OCI-LY7 (cell line): ENCODE measurements around the gene CSNK1A1L. TPM values are rescaled to one million over a fixed set of nuclear protein-coding genes. Genes with fewer than 3 reads are reported as not detected.

ENCODE experiments used
- BruUV-seq: library from RNA; stranded (reverse); fragments of 400-500 nt; replicated peaks from 2 replicates; lab custom pipeline; 2021; lab: Mats Ljungman, UMichigan
- CTCF ChIA-PET: fragments of 300-600 bp; sonication (Branson Sonifier 250); formaldehyde crosslinking; loops from one replicate; lab custom pipeline; 2022; ENCODE audit warnings: antibody characterized with exemption; ENCODE audit not compliant: unreplicated experiment; lab: Charles Lee
- POLR2A ChIA-PET: fragments of 300-600 bp; sonication (Branson Sonifier 250); formaldehyde crosslinking; loops from one replicate; lab custom pipeline; 2022; ENCODE audit warnings: antibody characterized with exemption; lab: Charles Lee
- DNase-seq: peaks from one replicate; pipeline ENCODE4 v3.0.0-alpha.2; 2015; ENCODE audit warnings: low spot score
- H2AFZ ChIP-seq: fragments of 200-600 bp; sonication (generic), shearing (Covaris generic); 2 replicates; pipeline ENCODE4 v1.6.1; 2014; ENCODE audit warnings: mild to moderate bottlenecking, antibody characterized with exemption, low read length, moderate library complexity
- H3K27ac ChIP-seq: fragments of 200-600 bp; sonication (generic); 2 replicates; pipeline ENCODE4 v1.5.1; 2014; ENCODE audit warnings: mixed run types, low read depth, mild to moderate bottlenecking, moderate library complexity, low read length, inconsistent platforms; ENCODE audit not compliant: poor library complexity, severe bottlenecking
- H3K36me3 ChIP-seq: fragments of 200-600 bp; sonication (generic); 2 replicates; pipeline ENCODE4 v1.6.1; 2014; ENCODE audit warnings: mild to moderate bottlenecking, antibody characterized with exemption, low read length, moderate library complexity, mixed read lengths; ENCODE audit not compliant: insufficient read depth
- H3K4me1 ChIP-seq: fragments of 200-600 bp; sonication (generic); 2 replicates; pipeline ENCODE4 v1.5.1; 2014; ENCODE audit warnings: mild to moderate bottlenecking, low read length; ENCODE audit not compliant: insufficient read depth, poor library complexity, severe bottlenecking
- H3K4me2 ChIP-seq: fragments of 200-600 bp; sonication (generic); 2 replicates; pipeline ENCODE4 v1.6.1; 2014; ENCODE audit warnings: mild to moderate bottlenecking, low read length
- H3K4me3 ChIP-seq: fragments of 200-600 bp; sonication (generic); 2 replicates; pipeline ENCODE4 v1.5.1; 2014; ENCODE audit warnings: mild to moderate bottlenecking, low read depth, low read length; ENCODE audit not compliant: poor library complexity, severe bottlenecking
- H3K79me2 ChIP-seq: fragments of 200-600 bp; sonication (generic); 2 replicates; pipeline ENCODE4 v1.6.1; 2016; ENCODE audit warnings: low read depth, mild to moderate bottlenecking, low read length, moderate library complexity, mixed read lengths; ENCODE audit not compliant: insufficient read depth
- H3K9me2 ChIP-seq: fragments of 200-600 bp; sonication (generic); 2 replicates; pipeline ENCODE4 v1.6.1; 2016; ENCODE audit warnings: mild to moderate bottlenecking, low read length, mixed read lengths; ENCODE audit not compliant: insufficient read depth
- H3K9me3 ChIP-seq: fragments of 200-600 bp; sonication (generic); 2 replicates; pipeline ENCODE4 v1.6.1; 2014; ENCODE audit warnings: mild to moderate bottlenecking, mixed run types, low read length, mixed read lengths
- H4K20me1 ChIP-seq: fragments of 200-600 bp; sonication (generic); 2 replicates; pipeline ENCODE4 v1.6.1; 2014; ENCODE audit warnings: mild to moderate bottlenecking, antibody characterized with exemption, low read length, moderate library complexity, mixed read lengths; ENCODE audit not compliant: insufficient read depth
- CTCF ChIP-seq: fragments of 200-600 bp; sonication (generic); conservative IDR thresholded peaks from 2 replicates; pipeline ENCODE4 v1.5.1; 2014; ENCODE audit warnings: mild to moderate bottlenecking, antibody characterized with exemption, low read length, moderate library complexity, mixed read lengths
- EZH2phosphoT487 ChIP-seq: fragments of 200-600 bp; sonication (generic); IDR thresholded peaks from 2 replicates; pipeline ENCODE4 v1.6.1; 2018; ENCODE audit warnings: low read depth, borderline replicate concordance, mild to moderate bottlenecking, mixed run types, antibody characterized with exemption, low read length, moderate library complexity, mixed read lengths
- intact Hi-C: fragments of 100-400 bp; cut with micrococcal nuclease; formaldehyde crosslinking; loops from one replicate; pipeline ENCODE4 v1.10.0; 2022; ENCODE audit not compliant: unreplicated experiment
- total RNA-seq, 2 experiments: library from RNA; depleted of rRNA in 1 of 2; stranded (reverse); fragments of >200 nt in 1 of 2; shearing (Covaris generic) in 1 of 2; gene quantifications; 2 replicates each; pipeline ENCODE4 v1.2.3, GENCODE V29; 2014 to 2022

The CSNK1A1L gene
- total RNA-seq, 2 experiments from 2014 or later = not detected

- DNase-seq = no peak
- no peaks in the 10 kb centered on the region for H3K9me3 ChIP-seq
- H3K4me1 ChIP-seq = no peaks in the 10 kb centered on the region
- H3K27ac ChIP-seq = no peak overlapping the region
- no TSS peak for BruUV-seq
- ChIA-PET POLR2A (no interaction called here), CTCF (no interaction called here)
- intact Hi-C loops = loop anchor here (10.0 kb wide), 1 partner anchor 504 kb away; no protein-coding TSS in a partner anchor
- H4K20me1 ChIP-seq = no peaks in the 10 kb centered on the region
- no peaks in the 10 kb centered on the region for H3K79me2 ChIP-seq
- TF ChIP-seq EZH2phosphoT487 = no peak
- no peak for TF ChIP-seq CTCF
- H3K36me3 ChIP-seq = no peaks in the 10 kb centered on the region
- H3K4me2 ChIP-seq = no peak overlapping the region
- H2AFZ ChIP-seq = no peak overlapping the region
- no peaks in the 10 kb centered on the region for H3K9me2 ChIP-seq
- no peak overlapping the region for H3K4me3 ChIP-seq
These were observed 4.3 kb downstream of the CSNK1A1L start for GRCh38 chr13:37101201-37101600.

- Histone ChIP-seq H2AFZ (no peak overlapping the region), H3K4me2 (no peak overlapping the region), H3K9me2 (no peaks in the 10 kb centered on the region), H3K9me3 (no peaks in the 10 kb centered on the region), H3K4me1 (no peaks in the 10 kb centered on the region), H3K36me3 (no peaks in the 10 kb centered on the region), H3K4me3 (no peak overlapping the region), H3K79me2 (no peaks in the 10 kb centered on the region), H3K27ac (no peak overlapping the region), H4K20me1 (no peaks in the 10 kb centered on the region)
- BruUV-seq = no TSS peak
- no peak for DNase-seq
- CTCF ChIA-PET = no interaction called here
- intact Hi-C loops = loop anchor here (10.0 kb wide), 1 partner anchor 504 kb away; no protein-coding TSS in a partner anchor
- TF ChIP-seq CTCF = no peak
- TF ChIP-seq EZH2phosphoT487 = no peak
- POLR2A ChIA-PET = interaction anchor here (0.7 kb wide), 1 partner anchor 294 kb away, joined by 4 read pairs; no protein-coding TSS in a partner anchor
These were observed 4.7 kb downstream of the CSNK1A1L start for GRCh38 chr13:37100731-37101130.

GRCh38 chr13:37097076-37097475 lies 8.4 kb downstream of the CSNK1A1L start:
- Histone ChIP-seq H3K79me2 (no peaks in the 10 kb centered on the region), H3K4me2 (no peak overlapping the region), H3K4me1 (no peaks in the 10 kb centered on the region), H3K9me2 (no peaks in the 10 kb centered on the region), H3K4me3 (no peak overlapping the region), H2AFZ (no peak overlapping the region), H4K20me1 (no peaks in the 10 kb centered on the region), H3K9me3 (no peaks in the 10 kb centered on the region), H3K36me3 (no peaks in the 10 kb centered on the region), H3K27ac (no peak overlapping the region)
- ChIA-PET CTCF (interaction anchor here (0.5 kb wide), 1 partner anchor 20 kb away, joined by 3 read pairs; no protein-coding TSS in a partner anchor), POLR2A (no interaction called here)
- no peak for DNase-seq
- TF ChIP-seq EZH2phosphoT487 (no peak), CTCF (no peak)
- intact Hi-C loops = no loop called here
- BruUV-seq = no TSS peak
